ENCODE data around the gene FBXW11.
"Not testable (repeated sequence)": the region's sequence is repeated elsewhere in the genome, so short reads cannot be mapped to it uniquely, and the experiment has no call there.

GRCh38 chr5:171941675-171942074, 64.8 kb downstream of the FBXW11 start:
- TF ChIP-seq EZH2 (IDR thresholded peaks at IDR 0.05; ENCODE audit: borderline replicate concordance, insufficient read depth, low read depth, low read length, poor library complexity, severe bottlenecking): not testable (repeated sequence)
- TF ChIP-seq, protein P1, sequence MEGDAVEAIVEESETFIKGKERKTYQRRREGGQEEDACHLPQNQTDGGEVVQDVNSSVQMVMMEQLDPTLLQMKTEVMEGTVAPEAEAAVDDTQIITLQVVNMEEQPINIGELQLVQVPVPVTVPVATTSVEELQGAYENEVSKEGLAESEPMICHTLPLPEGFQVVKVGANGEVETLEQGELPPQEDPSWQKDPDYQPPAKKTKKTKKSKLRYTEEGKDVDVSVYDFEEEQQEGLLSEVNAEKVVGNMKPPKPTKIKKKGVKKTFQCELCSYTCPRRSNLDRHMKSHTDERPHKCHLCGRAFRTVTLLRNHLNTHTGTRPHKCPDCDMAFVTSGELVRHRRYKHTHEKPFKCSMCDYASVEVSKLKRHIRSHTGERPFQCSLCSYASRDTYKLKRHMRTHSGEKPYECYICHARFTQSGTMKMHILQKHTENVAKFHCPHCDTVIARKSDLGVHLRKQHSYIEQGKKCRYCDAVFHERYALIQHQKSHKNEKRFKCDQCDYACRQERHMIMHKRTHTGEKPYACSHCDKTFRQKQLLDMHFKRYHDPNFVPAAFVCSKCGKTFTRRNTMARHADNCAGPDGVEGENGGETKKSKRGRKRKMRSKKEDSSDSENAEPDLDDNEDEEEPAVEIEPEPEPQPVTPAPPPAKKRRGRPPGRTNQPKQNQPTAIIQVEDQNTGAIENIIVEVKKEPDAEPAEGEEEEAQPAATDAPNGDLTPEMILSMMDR (IDR thresholded peaks at IDR 0.05): not testable (repeated sequence)
